GM15510 (cell line): ENCODE results near the gene FRMD4A.

Experiments
- POLR2A ChIP-seq: IDR thresholded peaks from 3 replicates; pipeline ENCODE4 v1.6.1; 2011; ENCODE audit warnings: borderline replicate concordance; ENCODE audit not compliant: insufficient read length; ENCODE audit errors: extremely low read depth

The FRMD4A gene

DNA sequence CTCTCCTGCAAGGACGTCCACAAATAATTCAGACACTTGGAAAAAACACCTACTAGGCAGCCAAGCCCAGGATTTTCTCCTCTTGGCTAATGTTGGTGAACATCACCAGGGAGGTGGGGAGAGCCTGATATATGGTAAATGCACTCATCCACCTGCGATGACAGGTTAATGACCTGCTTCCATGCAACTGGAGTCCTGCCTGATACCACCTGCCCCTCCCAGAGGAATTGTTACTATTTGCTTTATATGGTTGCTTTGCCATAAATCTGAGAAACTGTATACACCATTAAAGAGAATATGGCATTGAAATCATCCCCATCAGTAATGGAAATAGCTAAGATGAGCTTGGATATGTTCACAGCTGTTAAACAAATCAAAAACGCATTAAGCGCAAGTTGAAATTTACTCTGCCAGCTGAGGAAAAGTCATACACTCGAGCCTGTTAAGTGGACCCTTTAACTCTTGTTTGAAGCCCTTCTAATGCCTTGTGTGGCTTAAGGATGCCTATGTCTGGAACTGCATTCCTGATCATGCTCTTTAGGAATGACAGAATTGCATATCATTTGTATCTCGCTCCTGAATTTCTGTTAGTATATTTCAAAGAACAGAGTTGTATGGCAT lies 535.6 kb downstream of the FRMD4A start:
- no peak for TF ChIP-seq POLR2A

DNA sequence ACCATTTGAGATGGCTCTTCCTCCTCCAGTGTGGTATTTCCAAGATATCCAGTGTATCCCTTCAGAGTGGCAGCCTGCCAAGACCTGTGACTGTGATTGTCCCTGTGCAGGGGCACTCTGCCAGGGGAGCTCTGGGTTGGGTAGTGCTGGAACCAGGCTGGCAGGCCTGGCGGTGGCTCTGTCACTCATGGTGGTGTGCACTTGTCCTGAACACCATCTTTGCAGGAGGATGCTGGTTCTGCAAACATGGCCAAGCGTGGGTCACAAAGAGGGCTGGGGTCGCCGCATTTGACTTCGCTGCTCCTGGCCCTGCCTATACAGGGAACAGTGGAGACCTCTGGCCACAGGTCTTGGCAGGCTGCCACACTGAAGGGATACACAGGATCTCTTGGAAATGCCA lies 538.7 kb downstream of the FRMD4A start:
- no peak for TF ChIP-seq POLR2A

DNA sequence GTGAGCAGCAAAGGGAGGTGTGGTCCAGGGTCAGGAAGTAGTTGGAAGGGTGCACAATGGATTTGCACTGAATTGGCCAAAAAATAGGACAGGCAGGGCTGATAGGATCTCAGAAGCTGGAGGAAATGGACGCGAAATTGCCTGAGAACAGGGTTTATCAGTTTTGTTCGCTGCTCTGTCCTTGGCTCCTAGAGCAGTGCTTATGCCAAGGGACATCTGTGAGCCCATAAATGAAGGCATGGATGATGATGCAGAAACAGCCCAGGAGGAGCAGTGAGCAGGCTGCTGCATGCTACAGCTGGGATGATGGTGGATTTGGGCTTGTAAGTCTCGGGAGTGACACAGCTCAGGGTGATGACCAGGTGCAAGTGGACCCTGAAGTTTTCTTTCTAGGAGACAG lies 539.2 kb downstream of the FRMD4A start:
- TF ChIP-seq POLR2A = no peak

GRCh38 chr10:13790196-13790595 lies 540.5 kb downstream of the FRMD4A start:
- no peak for TF ChIP-seq POLR2A

DNA sequence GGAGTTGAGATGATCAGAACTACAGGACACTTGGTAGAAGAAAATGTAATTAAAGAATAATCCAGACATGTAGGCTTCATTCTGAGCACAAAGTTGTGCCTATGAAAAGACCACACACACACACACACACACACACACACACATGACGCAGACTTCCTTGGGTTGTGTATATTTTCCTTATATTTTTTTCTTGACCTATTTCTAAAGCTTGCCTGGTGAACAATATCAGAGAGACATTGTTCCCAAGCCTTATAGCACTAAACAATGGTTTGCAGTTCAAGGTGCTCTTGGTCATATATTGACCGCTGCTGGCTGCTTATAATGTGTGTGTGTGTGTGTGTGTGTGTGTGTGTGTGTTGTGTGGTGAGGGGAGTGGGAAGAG lies 541.3 kb downstream of the FRMD4A start:
- no peak for TF ChIP-seq POLR2A

- TF ChIP-seq POLR2A = no peak
These were observed 541.8 kb downstream of the FRMD4A start for GRCh38 chr10:13788711-13789447.

GRCh38 chr10:13788320-13788600 lies 542.5 kb downstream of the FRMD4A start:
- no peak for TF ChIP-seq POLR2A

GRCh38 chr10:13787015-13787421 lies 543.7 kb downstream of the FRMD4A start:
- TF ChIP-seq POLR2A = no peak

DNA sequence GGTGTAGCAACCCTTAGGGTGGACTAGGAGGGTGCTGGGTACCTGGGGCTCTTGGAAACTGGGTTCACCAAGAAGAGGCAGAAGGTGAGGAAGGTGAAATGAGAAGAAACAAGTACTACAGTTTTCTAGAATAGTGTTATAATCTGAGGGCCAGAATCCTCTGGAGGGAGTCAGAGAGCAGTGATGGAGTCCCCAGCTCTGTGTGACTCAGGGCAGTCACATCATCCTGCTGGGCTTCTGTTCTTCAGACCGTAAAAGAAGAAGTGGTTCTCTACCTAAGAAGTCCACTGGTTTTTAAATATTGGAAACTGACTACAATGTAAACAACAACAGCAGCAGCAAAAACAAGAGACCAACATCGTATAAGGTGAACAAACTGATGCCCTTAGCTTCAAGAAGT lies 546.7 kb downstream of the FRMD4A start:
- TF ChIP-seq POLR2A = no peak

GRCh38 chr10:13779748-13780147 lies 551.0 kb downstream of the FRMD4A start:
- no peak for TF ChIP-seq POLR2A

DNA sequence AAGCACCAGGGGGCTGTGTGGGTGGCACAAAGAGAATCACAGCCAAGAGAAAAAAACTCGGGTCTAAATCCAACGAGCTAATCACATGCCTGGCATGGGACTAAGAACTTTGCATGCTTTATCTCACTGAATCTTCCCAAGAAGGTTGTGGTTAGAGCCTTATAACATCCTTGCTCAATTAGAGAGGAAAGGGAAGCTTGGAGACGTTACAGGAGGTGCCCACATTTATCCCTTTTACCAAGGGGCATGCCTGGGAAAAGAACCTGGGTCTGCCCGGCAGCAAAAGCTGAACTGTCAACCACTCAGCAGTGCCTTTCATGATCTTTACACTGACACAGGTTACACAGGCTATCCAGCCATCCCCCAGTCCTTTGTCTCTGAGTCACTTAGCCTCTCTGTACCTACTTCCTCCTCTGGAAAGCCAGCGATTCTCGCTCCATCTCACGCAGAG lies 553.8 kb downstream of the FRMD4A start:
- no peak for TF ChIP-seq POLR2A

GRCh38 chr10:13775786-13776775 lies 554.6 kb downstream of the FRMD4A start:
- no peak for TF ChIP-seq POLR2A

- no peak for TF ChIP-seq POLR2A
These were observed 556.3 kb downstream of the FRMD4A start for GRCh38 chr10:13774303-13774893.

DNA sequence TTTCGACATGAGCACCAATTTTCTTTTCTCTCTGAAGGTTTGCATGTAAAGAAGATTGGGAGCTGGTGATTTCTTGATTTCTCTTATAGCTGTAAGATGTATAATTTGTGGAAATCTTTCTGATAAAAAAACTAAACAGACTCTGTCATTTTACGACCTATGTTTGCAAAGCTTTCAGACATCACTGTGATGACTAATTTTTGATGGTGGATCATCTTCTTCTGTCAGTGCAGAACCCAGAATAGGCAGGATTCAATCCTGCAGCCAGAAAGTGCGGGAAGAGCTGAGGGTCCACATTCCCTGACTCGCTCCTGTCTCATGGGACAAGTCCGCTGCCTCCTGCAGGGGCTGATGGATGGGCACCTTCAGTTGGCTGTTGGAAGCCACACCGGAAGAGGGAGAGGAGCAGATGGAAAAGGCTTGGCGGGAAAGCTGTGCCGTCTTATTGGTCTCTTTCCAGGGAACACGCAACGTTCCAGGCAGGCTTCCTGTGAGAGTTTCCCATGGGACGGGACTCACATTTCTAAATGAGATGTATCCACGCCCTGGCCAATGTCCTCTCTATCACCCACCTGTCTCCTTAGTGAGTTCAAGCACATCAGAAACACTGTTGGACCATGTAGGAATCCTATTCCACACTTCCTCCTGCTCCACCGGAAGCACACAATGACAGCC lies 557.1 kb downstream of the FRMD4A start:
- TF ChIP-seq POLR2A = no peak
